ENCODE results near the gene DNM3.

- TF ChIP-seq EZH2 (IDR thresholded peaks at IDR 0.05; ENCODE audit: insufficient read depth, poor library complexity, severe bottlenecking), result no peak
- TF ChIP-seq EZH2phosphoT487 (IDR thresholded peaks at IDR 0.05; ENCODE audit: insufficient read depth, low read depth), result no peak
Observed at GRCh38 chr1:171973421-171973820, 132.1 kb downstream of the DNM3 start.

Measured in GM23248 (cell line).